ENCODE measurements around the gene GRK3.
"Not testable (repeated sequence)": the region's sequence is repeated elsewhere in the genome, so short reads cannot be mapped to it uniquely, and the experiment has no call there.

DNA sequence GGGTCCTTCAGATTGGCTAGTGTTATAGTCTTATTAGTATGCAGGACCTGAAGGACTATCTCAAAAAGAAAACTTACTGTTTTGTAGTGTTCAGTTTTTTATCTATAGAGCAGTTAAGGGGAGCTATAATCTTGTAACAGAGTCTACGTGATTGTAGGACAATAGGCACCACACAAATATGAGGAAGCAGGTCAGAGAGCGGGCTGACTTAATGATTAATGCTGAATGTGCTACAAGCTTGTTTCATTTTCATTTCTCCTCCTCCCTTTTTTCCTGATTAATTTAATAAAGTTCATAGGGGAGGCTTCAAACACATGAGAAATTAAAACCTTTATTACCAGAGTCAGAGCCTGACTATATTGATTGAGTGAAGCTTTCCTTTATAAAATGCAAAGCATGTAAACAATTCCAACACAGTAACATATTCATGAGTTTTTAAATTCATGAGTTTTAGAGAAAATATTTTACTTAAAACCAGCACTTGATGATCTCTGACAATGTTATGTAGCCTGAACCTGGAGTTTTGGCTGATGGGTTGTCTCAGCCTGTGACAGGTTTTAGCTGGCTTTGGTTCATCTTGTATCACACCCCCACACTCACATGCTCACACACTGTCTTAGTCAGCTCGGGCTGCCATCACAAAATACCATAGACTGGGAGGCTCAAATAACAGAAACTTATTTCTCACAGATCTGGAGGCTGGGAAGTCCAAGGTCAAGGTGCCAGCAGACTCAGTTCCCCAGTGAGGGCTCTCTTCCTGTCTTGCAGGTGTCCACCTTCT lies 38.5 kb upstream of the GRK3 start:
- TF ChIP-seq POLR2A (IDR thresholded peaks at IDR 0.05; ENCODE audit: low read length); GATA1 (IDR thresholded peaks at IDR 0.05; ENCODE audit: low read depth, low read length): not testable (repeated sequence)
